Right lobe of liver (tissue), 6 donors: ENCODE results near the gene MBP. TPM values are rescaled to one million over a fixed set of nuclear protein-coding genes. Genes with fewer than 3 reads are reported as not detected.

Experiments
- ATAC-seq, 4 donors: fragments of 200-7000 bp; cut with Tn5 transposase; one replicate each; pipeline ENCODE4 v1.9.1; 2020; ENCODE audit warnings: mild to moderate bottlenecking in 4 of 4, moderate library complexity in 4 of 4
- DNase-seq, 3 donors: peaks; one replicate each; pipeline ENCODE4 v3.0.0-alpha.2; 2020
- H3K27ac ChIP-seq, 3 donors: fragments of 200-600 bp; one replicate each; pipeline ENCODE4 v1.8.0; 2022
- H3K27me3 ChIP-seq, 2 donors: fragments of 200-600 bp; one replicate each; pipeline ENCODE4 v1.8.0; 2022
- H3K36me3 ChIP-seq, 4 donors: fragments of 200-600 bp; sonication (generic) in 1 of 4; one replicate each; pipeline versions ENCODE4 v1.5.1 to v1.8.0; 2017 to 2022; ENCODE audit warnings: control low read depth in 1 of 4
- H3K4me1 ChIP-seq, 4 donors: fragments of 200-600 bp; sonication (generic) in 1 of 4; one replicate each; pipeline versions ENCODE4 v1.5.1 to v1.8.0; 2017 to 2022; ENCODE audit warnings: control low read depth in 1 of 4
- H3K4me3 ChIP-seq, 3 donors: fragments of 200-600 bp; one replicate each; pipeline ENCODE4 v1.8.0; 2022
- H3K9me3 ChIP-seq, 4 donors: fragments of 200-600 bp; sonication (generic) in 1 of 4; one replicate each; pipeline versions ENCODE4 v1.5.1 to v1.8.0; 2017 to 2022; ENCODE audit warnings: control low read depth in 1 of 4
- CTCF ChIP-seq, 4 donors: fragments of 200-600 bp in 3 of 4; fragments of 450-650 bp in 1 of 4; IDR thresholded peaks; one replicate each; pipeline versions ENCODE4 v1.5.1 to v1.8.0; 2016 to 2022; ENCODE audit warnings: antibody characterized with exemption in 4 of 4, mild to moderate bottlenecking in 2 of 4
- POLR2A ChIP-seq: fragments of 450-650 bp; IDR thresholded peaks from one replicate; pipeline ENCODE4 v1.6.1; 2017; ENCODE audit warnings: antibody characterized with exemption, mild to moderate bottlenecking
- WGBS: methylation state at CpG from one replicate; pipeline ENCODE4 v1.1.6; 2018; ENCODE audit warnings: low coverage, low lambda C conversion rate; ENCODE audit not compliant: insufficient coverage; ENCODE audit errors: missing lambda C conversion rate; 5-methylcytosine and 5-hydroxymethylcytosine counted together
- intact Hi-C, 2 donors: fragments of 100-400 bp; cut with DNase I; formaldehyde crosslinking; loops; one replicate each; pipeline versions ENCODE4 v1.11.2 to v1.14.1; 2022
- total RNA-seq, 6 experiments: library from RNA; depleted of rRNA in 2 of 6; stranded (reverse); fragments of >200 nt in 2 of 6; fragmentation: NEBNext Ultra II Directional in 3 of 6; extraction: Animal tissue kit (Norgen Biotek cat#: 25700) in 3 of 6; gene quantifications; one replicate each; pipeline versions ENCODE4 v1.1.0 to v1.2.4, GENCODE V29; 2016 to 2023
- donor health status: DM: no; HTN: yes; CAD: no.
- donor health status: DM: no; HTN: no; CAD: no.
- donor health status: DM: no; HTN: no; CAD: no.
- donor health status: DM: no; HTN: yes; CAD: no.
- donor health status: DM: no; HTN: yes; CAD: no.

MBP gene
- total RNA-seq, 6 experiments from 2014 or later, result 24.0 to 40.8 (median 27.6) TPM

DNA sequence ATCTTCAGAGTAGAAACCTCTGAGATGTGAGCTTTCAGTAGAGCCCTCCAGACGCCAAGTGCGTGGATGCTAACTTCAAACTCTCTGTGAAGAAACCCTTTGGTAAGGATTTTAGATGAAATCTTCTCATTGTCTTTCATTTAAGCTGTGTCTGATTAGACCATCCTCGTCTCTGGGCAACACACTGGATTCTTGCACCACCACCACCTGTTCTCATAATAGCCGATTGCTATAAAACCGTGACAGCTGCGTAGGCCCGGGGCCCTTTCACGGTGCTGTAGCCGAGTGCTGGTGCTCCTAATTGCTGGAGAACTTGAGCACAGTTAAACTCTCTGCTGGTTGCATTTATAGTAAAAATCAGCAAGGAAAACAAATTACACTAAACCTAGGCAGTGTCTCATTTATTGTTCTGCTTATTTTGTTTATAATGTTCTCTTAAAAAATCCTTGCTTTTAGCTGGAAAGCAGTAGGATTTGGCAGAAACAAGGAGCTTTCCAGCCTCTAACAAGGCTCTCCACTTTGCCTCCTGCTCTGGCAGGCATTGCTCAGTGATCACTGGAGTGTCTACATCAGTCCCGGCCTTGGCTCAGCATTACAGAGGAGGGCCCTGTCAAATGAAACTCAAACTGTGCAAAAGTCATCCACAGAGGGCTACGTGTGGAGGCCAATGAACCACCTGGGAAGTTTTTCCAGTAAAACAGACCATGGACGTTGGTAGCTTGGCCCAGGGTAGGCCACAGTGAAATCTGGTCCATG is 40.9 kb upstream of the MBP start:
- H3K4me1 ChIP-seq, result no peaks in the 10 kb centered on the region
- intact Hi-C loops, result no loop called here
- no peaks in the 10 kb centered on the region for H3K36me3 ChIP-seq
- ATAC-seq (no peak), DNase-seq (no peak)
- WGBS, result 66% methylated on average over 12 of the region's 12 CpGs
- TF ChIP-seq CTCF (IDR thresholded peaks at IDR 0.05), result no peak
- H3K9me3 ChIP-seq, result no peaks in the 10 kb centered on the region
- no peaks in the 10 kb centered on the region for H3K27me3 ChIP-seq
- H3K4me3 ChIP-seq, result no peak overlapping the region
- no peak overlapping the region for H3K27ac ChIP-seq

- TF ChIP-seq CTCF (IDR thresholded peaks at IDR 0.05) (no peak), POLR2A (no peak)
- DNase-seq (no peak), ATAC-seq (no peak)
- intact Hi-C loops, result no loop called here
- Histone ChIP-seq H3K4me3 (no peak overlapping the region), H3K27ac (no peak overlapping the region), H3K4me1 (no peaks in the 10 kb centered on the region), H3K9me3 (no peaks in the 10 kb centered on the region), H3K27me3 (no peaks in the 10 kb centered on the region), H3K36me3 (no peaks in the 10 kb centered on the region)
- 64% methylated on average over 8 of the region's 8 CpGs for WGBS
These were observed 38.4 kb upstream of the MBP start for GRCh38 chr18:77170890-77171410.

- intact Hi-C loops, result no loop called here
- H3K27me3 ChIP-seq, result no peaks in the 10 kb centered on the region
- no peaks in the 10 kb centered on the region for H3K9me3 ChIP-seq
- no peaks in the 10 kb centered on the region for H3K36me3 ChIP-seq
- TF ChIP-seq CTCF (IDR thresholded peaks at IDR 0.05) (no peak), POLR2A (no peak)
- H3K4me3 ChIP-seq, result no peak overlapping the region
- ATAC-seq (no peak), DNase-seq (no peak)
- no peaks in the 10 kb centered on the region for H3K4me1 ChIP-seq
- no peak overlapping the region for H3K27ac ChIP-seq
- 90% methylated on average over 2 of the region's 15 CpGs for WGBS
These were observed 36.3 kb upstream of the MBP start for GRCh38 chr18:77168811-77169311.

- Histone ChIP-seq H3K36me3 (no peaks in the 10 kb centered on the region), H3K9me3 (no peaks in the 10 kb centered on the region), H3K4me1 (no peaks in the 10 kb centered on the region), H3K27ac (no peak overlapping the region), H3K4me3 (no peak overlapping the region), H3K27me3 (no peaks in the 10 kb centered on the region)
- DNase-seq (no peak), ATAC-seq (no peak)
- intact Hi-C loops, result no loop called here
- no peak for TF ChIP-seq POLR2A
- WGBS, result 74% methylated on average over 5 of the region's 5 CpGs
These were observed 34.7 kb upstream of the MBP start for GRCh38 chr18:77167251-77167650.

DNA sequence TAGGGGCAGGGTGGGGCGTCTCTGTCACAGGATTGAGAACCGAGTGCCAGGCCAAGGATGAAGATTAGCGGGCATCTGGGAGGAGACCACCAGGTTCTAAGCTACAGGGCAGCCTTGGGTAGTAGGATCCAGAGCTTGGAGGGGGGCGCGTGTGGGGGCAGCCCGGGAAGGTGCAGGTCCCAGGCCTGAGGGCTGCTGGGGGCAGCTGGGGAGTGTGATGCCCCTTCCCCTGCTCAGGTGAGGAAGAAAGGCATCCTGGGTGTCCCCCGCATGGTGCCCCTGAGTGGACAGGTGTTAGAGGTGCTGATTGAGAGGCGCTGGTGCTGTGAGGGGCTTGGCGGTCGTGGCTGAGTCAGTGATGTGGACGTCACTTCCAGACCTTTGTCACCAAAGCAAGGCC is 33.9 kb upstream of the MBP start:
- intact Hi-C loops, result no loop called here
- DNase-seq, result no peak
- WGBS, result 65% methylated on average over 5 of the region's 11 CpGs

More for the DNA sequence above, 33.9 kb upstream of the MBP start:
- H3K4me3 ChIP-seq, result no peak overlapping the region
- no peaks in the 10 kb centered on the region for H3K36me3 ChIP-seq
- H3K27me3 ChIP-seq, result no peaks in the 10 kb centered on the region
- H3K4me1 ChIP-seq, result no peaks in the 10 kb centered on the region
- no peak for ATAC-seq
- no peak overlapping the region for H3K27ac ChIP-seq
- no peaks in the 10 kb centered on the region for H3K9me3 ChIP-seq
- TF ChIP-seq POLR2A (no peak), CTCF (IDR thresholded peaks at IDR 0.05) (no peak)
